ENCODE results near the gene PKHD1.

The PKHD1 gene

GRCh38 chr6:52045481-52045880 lies 41.9 kb downstream of the PKHD1 start:
- CTCF ChIA-PET, result no interaction called here
- DNase-seq (ENCODE audit: extremely low spot score), result no peak
- TF ChIP-seq SUZ12 (IDR thresholded peaks at IDR 0.05) (no peak), FOXM1 (IDR thresholded peaks at IDR 0.05; ENCODE audit: borderline replicate concordance) (no peak), TARDBP (IDR thresholded peaks at IDR 0.05) (no peak), LEF1 (IDR thresholded peaks at IDR 0.05; ENCODE audit: borderline replicate concordance) (no peak), ELF4 (IDR thresholded peaks at IDR 0.05) (no peak), ZNF384 (IDR thresholded peaks at IDR 0.05) (no peak), PKNOX1 (IDR thresholded peaks at IDR 0.05) (no peak), HDGF (IDR thresholded peaks at IDR 0.05; ENCODE audit: borderline replicate concordance) (no peak), L3MBTL2 (conservative IDR thresholded peaks at IDR 0.05) (no peak), BHLHE40 (IDR thresholded peaks at IDR 0.05; ENCODE audit: borderline replicate concordance) (no peak), SP1 (IDR thresholded peaks at IDR 0.05) (no peak), ARNT (IDR thresholded peaks at IDR 0.05) (no peak), FOXA1 (IDR thresholded peaks at IDR 0.05) (no peak), CTBP1 (IDR thresholded peaks at IDR 0.05; ENCODE audit: borderline replicate concordance) (no peak), NFRKB (IDR thresholded peaks at IDR 0.05) (no peak), FOXK2 (IDR thresholded peaks at IDR 0.05) (no peak)
- POLR2A ChIA-PET, result no interaction called here

GRCh38 chr6:52045033-52045432 lies 42.4 kb downstream of the PKHD1 start:
- ChIA-PET POLR2A (no interaction called here), CTCF (no interaction called here)
- TF ChIP-seq ELF4 (IDR thresholded peaks at IDR 0.05), result no peak
- TF ChIP-seq FOXK2 (IDR thresholded peaks at IDR 0.05), result no peak
- TF ChIP-seq ARNT (IDR thresholded peaks at IDR 0.05), result no peak
- no peak for TF ChIP-seq HDGF (IDR thresholded peaks at IDR 0.05; ENCODE audit: borderline replicate concordance)
- TF ChIP-seq SP1 (IDR thresholded peaks at IDR 0.05), result no peak
- TF ChIP-seq FOXM1 (IDR thresholded peaks at IDR 0.05; ENCODE audit: borderline replicate concordance), result no peak
- no peak for TF ChIP-seq SUZ12 (IDR thresholded peaks at IDR 0.05)
- TF ChIP-seq LEF1 (IDR thresholded peaks at IDR 0.05; ENCODE audit: borderline replicate concordance), result no peak

GRCh38 chr6:52042141-52042885 lies 45.1 kb downstream of the PKHD1 start:
- ChIA-PET CTCF (no interaction called here), POLR2A (no interaction called here)
- no peak for DNase-seq (ENCODE audit: extremely low spot score)
- TF ChIP-seq SUZ12 (IDR thresholded peaks at IDR 0.05) (no peak), HDGF (IDR thresholded peaks at IDR 0.05; ENCODE audit: borderline replicate concordance) (no peak), ARNT (IDR thresholded peaks at IDR 0.05) (no peak), FOXM1 (IDR thresholded peaks at IDR 0.05; ENCODE audit: borderline replicate concordance) (no peak), NFRKB (IDR thresholded peaks at IDR 0.05) (no peak), CTBP1 (IDR thresholded peaks at IDR 0.05; ENCODE audit: borderline replicate concordance) (no peak), TARDBP (IDR thresholded peaks at IDR 0.05) (no peak), SP1 (IDR thresholded peaks at IDR 0.05) (no peak), L3MBTL2 (conservative IDR thresholded peaks at IDR 0.05) (no peak), FOXK2 (IDR thresholded peaks at IDR 0.05) (no peak), BHLHE40 (IDR thresholded peaks at IDR 0.05; ENCODE audit: borderline replicate concordance) (no peak), FOXA1 (IDR thresholded peaks at IDR 0.05) (no peak), ZNF384 (IDR thresholded peaks at IDR 0.05) (no peak), LEF1 (IDR thresholded peaks at IDR 0.05; ENCODE audit: borderline replicate concordance) (no peak), ELF4 (IDR thresholded peaks at IDR 0.05) (no peak), PKNOX1 (IDR thresholded peaks at IDR 0.05) (no peak)

More at GRCh38 chr6:52045033-52045432, 42.4 kb downstream of the PKHD1 start:
- no peak for DNase-seq (ENCODE audit: extremely low spot score)

GRCh38 chr6:52041134-52041533 lies 46.3 kb downstream of the PKHD1 start:
- DNase-seq (ENCODE audit: extremely low spot score), result no peak
- TF ChIP-seq ELF4 (IDR thresholded peaks at IDR 0.05), result no peak
- TF ChIP-seq PKNOX1 (IDR thresholded peaks at IDR 0.05), result no peak
- no peak for TF ChIP-seq FOXK2 (IDR thresholded peaks at IDR 0.05)
- TF ChIP-seq FOXM1 (IDR thresholded peaks at IDR 0.05; ENCODE audit: borderline replicate concordance), result no peak
- TF ChIP-seq HDGF (IDR thresholded peaks at IDR 0.05; ENCODE audit: borderline replicate concordance), result no peak
- no peak for TF ChIP-seq TARDBP (IDR thresholded peaks at IDR 0.05)
- no peak for TF ChIP-seq LEF1 (IDR thresholded peaks at IDR 0.05; ENCODE audit: borderline replicate concordance)
- TF ChIP-seq ZNF384 (IDR thresholded peaks at IDR 0.05), result no peak
- no peak for TF ChIP-seq SUZ12 (IDR thresholded peaks at IDR 0.05)
- TF ChIP-seq CTBP1 (IDR thresholded peaks at IDR 0.05; ENCODE audit: borderline replicate concordance), result no peak
- TF ChIP-seq NFRKB (IDR thresholded peaks at IDR 0.05), result no peak
- TF ChIP-seq SP1 (IDR thresholded peaks at IDR 0.05), result no peak
- TF ChIP-seq L3MBTL2 (conservative IDR thresholded peaks at IDR 0.05), result no peak
- no peak for TF ChIP-seq BHLHE40 (IDR thresholded peaks at IDR 0.05; ENCODE audit: borderline replicate concordance)
- TF ChIP-seq FOXA1 (IDR thresholded peaks at IDR 0.05), result no peak
- CTCF ChIA-PET, result interaction anchor here (1.4 kb wide), 1 partner anchor 9 kb away, joined by 5 read pairs; no protein-coding TSS in a partner anchor
- POLR2A ChIA-PET, result no interaction called here

- no peak for DNase-seq (ENCODE audit: extremely low spot score)
Measured at GRCh38 chr6:52027699-52028098, 59.7 kb downstream of the PKHD1 start.

More at GRCh38 chr6:52027699-52028098, 59.7 kb downstream of the PKHD1 start:
- POLR2A ChIA-PET, result no interaction called here
- CTCF ChIA-PET, result no interaction called here
- TF ChIP-seq FOXA1 (IDR thresholded peaks at IDR 0.05), result no peak
- TF ChIP-seq NFRKB (IDR thresholded peaks at IDR 0.05), result no peak
- TF ChIP-seq BHLHE40 (IDR thresholded peaks at IDR 0.05; ENCODE audit: borderline replicate concordance), result no peak
